Right lobe of liver (tissue), 4 donors: ENCODE measurements around the gene C6orf120.

Experiments
- POLR2A ChIP-seq: fragments of 450-650 bp; IDR thresholded peaks from one replicate; pipeline ENCODE4 v1.6.1; 2017; ENCODE audit warnings: antibody characterized with exemption, mild to moderate bottlenecking
- TF ChIP-seq, protein P1 (sequence below), 4 donors: fragments of 200-600 bp in 3 of 4; fragments of 450-650 bp in 1 of 4; IDR thresholded peaks; one replicate each; pipeline versions ENCODE4 v1.5.1 to v1.8.0; 2016 to 2022; ENCODE audit warnings: antibody characterized with exemption in 4 of 4, mild to moderate bottlenecking in 2 of 4
- donor health status: DM: no; HTN: no; CAD: no.
- donor health status: DM: no; HTN: no; CAD: no.
- donor health status: DM: no; HTN: yes; CAD: no.

DNA sequence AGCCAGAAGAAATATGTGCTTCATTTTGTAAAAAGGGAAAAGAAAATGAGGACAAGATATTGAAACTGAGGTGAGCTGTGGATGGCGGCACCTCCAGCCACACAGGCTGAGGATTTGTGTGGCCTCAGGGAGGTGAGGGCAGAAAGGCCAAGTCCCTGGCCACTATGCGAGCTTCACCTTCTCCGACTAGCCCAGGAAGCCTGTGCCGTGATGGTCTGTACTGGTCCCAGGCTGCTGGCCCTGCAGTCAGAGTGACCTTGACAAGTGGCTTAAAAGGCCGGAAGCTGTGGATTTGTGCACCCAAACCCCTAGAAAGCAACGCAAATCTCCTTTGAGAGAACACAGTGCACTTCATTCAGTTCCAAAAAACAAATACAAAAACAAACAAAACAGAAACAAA, 48.2 kb upstream of the C6orf120 start:
- TF ChIP-seq, protein P1, sequence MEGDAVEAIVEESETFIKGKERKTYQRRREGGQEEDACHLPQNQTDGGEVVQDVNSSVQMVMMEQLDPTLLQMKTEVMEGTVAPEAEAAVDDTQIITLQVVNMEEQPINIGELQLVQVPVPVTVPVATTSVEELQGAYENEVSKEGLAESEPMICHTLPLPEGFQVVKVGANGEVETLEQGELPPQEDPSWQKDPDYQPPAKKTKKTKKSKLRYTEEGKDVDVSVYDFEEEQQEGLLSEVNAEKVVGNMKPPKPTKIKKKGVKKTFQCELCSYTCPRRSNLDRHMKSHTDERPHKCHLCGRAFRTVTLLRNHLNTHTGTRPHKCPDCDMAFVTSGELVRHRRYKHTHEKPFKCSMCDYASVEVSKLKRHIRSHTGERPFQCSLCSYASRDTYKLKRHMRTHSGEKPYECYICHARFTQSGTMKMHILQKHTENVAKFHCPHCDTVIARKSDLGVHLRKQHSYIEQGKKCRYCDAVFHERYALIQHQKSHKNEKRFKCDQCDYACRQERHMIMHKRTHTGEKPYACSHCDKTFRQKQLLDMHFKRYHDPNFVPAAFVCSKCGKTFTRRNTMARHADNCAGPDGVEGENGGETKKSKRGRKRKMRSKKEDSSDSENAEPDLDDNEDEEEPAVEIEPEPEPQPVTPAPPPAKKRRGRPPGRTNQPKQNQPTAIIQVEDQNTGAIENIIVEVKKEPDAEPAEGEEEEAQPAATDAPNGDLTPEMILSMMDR (IDR thresholded peaks at IDR 0.05), result no peak
- no peak for TF ChIP-seq POLR2A
